Measurements from ENCODE around the gene EIF3F. TPM values are rescaled to one million over a fixed set of nuclear protein-coding genes. Genes with fewer than 3 reads are reported as not detected.

The EIF3F gene
- total and polyA plus RNA-seq, 2 of the 8 experiments (the other 6 are each of a cell fraction or from before 2014, with no cell fraction given) = 222 to 388 TPM

DNA sequence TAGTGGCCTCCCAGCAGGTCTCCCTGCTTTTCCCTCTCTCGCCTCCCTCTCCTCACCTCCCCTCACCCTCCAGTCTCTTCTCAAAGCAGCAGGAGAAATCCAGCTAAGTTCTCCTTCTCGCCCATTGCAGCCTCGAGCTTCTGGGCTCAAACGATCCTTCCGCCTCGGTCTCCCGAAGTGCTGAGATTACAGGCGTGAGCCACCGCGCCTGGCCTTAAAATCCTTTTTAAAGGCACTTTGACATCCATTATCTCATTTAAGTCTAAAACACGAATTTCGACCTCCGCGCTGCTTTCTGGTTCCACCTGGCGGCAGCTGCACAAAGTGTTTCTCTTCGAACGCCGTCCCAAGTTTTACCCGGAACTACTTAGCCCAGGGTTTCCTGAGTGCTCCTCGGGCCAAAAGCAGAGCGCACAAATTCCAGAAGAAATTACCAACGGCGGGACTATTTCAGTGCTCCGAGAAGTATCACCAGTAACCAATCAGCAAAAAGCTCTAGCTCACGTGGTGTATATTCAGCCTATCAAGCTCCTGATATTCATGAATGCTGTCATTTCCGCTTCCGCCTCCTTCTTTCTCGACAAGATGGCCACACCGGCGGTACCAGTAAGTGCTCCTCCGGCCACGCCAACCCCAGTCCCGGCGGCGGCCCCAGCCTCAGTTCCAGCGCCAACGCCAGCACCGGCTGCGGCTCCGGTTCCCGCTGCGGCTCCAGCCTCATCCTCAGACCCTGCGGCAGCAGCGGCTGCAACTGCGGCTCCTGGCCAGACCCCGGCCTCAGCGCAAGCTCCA is at the start of gene EIF3F (continued):
- TF ChIP-seq SIRT6 (IDR thresholded peaks at IDR 0.05; ENCODE audit: low read length) (no peak), CBX5 (IDR thresholded peaks at IDR 0.05; ENCODE audit: low read depth, low read length) (no peak), FOSL1 (IDR thresholded peaks at IDR 0.05; ENCODE audit: insufficient read depth, low read depth, low read length) (no peak), TAF1 (IDR thresholded peaks at IDR 0.05; ENCODE audit: low read depth, low read length) (peak; percentile 83; the same call in 1 of the 2 replicates), GTF2F1 (IDR thresholded peaks at IDR 0.05; ENCODE audit: borderline replicate concordance, low read depth, low read length) (no peak), JUN (IDR thresholded peaks at IDR 0.05; ENCODE audit: low read depth, low read length) (0 out of 2 replicates have a peak, but pooled peaks have one; percentile 19), KDM4A (IDR thresholded peaks at IDR 0.05; ENCODE audit: low read depth, low read length, severe bottlenecking) (no peak), SUZ12 (IDR thresholded peaks at IDR 0.05; ENCODE audit: low read length) (no peak), SP2 (IDR thresholded peaks at IDR 0.05; ENCODE audit: low read length) (no peak), CHD1 (IDR thresholded peaks at IDR 0.05; ENCODE audit: low read depth, low read length) (no peak), EGR1 (IDR thresholded peaks at IDR 0.05; ENCODE audit: borderline replicate concordance, low read depth, low read length) (peak; percentile 45; the same call in 1 of the 2 replicates), CTBP2 (IDR thresholded peaks at IDR 0.05; ENCODE audit: borderline replicate concordance, insufficient read depth, insufficient read length, low read length) (no peak), GABPA (IDR thresholded peaks at IDR 0.05; ENCODE audit: borderline replicate concordance, insufficient read depth, low read length) (peak; percentile 90), CREB1 (IDR thresholded peaks at IDR 0.05) (peak; percentile 79), TAF7 (optimal IDR thresholded peaks at IDR 0.05; ENCODE audit: borderline replicate concordance, low read depth, low read length) (peak; percentile 51), NRF1 (IDR thresholded peaks at IDR 0.05; ENCODE audit: low read depth, low read length) (no peak), RXRA (IDR thresholded peaks at IDR 0.05; ENCODE audit: insufficient read depth, low read depth, low read length) (no peak), ASH2L (IDR thresholded peaks at IDR 0.05; ENCODE audit: low read length) (peak; percentile 79), JUND (IDR thresholded peaks at IDR 0.05; ENCODE audit: low read length) (peak; percentile 74; the same call in 1 of the 2 replicates), BACH1 (IDR thresholded peaks at IDR 0.05; ENCODE audit: low read length) (no peak), RNF2 (IDR thresholded peaks at IDR 0.05; ENCODE audit: borderline replicate concordance, low read depth, low read length, missing control alignments, poor library complexity, severe bottlenecking) (no peak)
- TF ChIP-seq, protein P1, sequence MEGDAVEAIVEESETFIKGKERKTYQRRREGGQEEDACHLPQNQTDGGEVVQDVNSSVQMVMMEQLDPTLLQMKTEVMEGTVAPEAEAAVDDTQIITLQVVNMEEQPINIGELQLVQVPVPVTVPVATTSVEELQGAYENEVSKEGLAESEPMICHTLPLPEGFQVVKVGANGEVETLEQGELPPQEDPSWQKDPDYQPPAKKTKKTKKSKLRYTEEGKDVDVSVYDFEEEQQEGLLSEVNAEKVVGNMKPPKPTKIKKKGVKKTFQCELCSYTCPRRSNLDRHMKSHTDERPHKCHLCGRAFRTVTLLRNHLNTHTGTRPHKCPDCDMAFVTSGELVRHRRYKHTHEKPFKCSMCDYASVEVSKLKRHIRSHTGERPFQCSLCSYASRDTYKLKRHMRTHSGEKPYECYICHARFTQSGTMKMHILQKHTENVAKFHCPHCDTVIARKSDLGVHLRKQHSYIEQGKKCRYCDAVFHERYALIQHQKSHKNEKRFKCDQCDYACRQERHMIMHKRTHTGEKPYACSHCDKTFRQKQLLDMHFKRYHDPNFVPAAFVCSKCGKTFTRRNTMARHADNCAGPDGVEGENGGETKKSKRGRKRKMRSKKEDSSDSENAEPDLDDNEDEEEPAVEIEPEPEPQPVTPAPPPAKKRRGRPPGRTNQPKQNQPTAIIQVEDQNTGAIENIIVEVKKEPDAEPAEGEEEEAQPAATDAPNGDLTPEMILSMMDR (IDR thresholded peaks at IDR 0.05; ENCODE audit: control extremely low read depth in 1 of 3, insufficient read depth in 1 of 3, low read depth in 1 of 3, low read length in 3 of 3) = peak; percentile 60 to 83 (median 81)

All from H1 (cell line).